ENCODE results near the gene KDM1A. TPM values are rescaled to one million over a fixed set of nuclear protein-coding genes. Genes with fewer than 3 reads are reported as not detected.

The KDM1A gene
- total RNA-seq, 4 donors from 2014 or later, result 45.5 to 49.2 (median 47.5) TPM

GRCh38 chr1:23118957-23119792 is 99.9 kb downstream of the KDM1A start:
- 61% methylated on average over 8 of the region's 8 CpGs for WGBS

GRCh38 chr1:23120383-23120782 is 101.1 kb downstream of the KDM1A start:
- Histone ChIP-seq H3K4me1 (peaks cover 44% of the 10 kb centered on the region), H3K9me3 (no peaks in the 10 kb centered on the region), H3K27me3 (no peaks in the 10 kb centered on the region), H3K27ac (no peak overlapping the region), H3K4me3 (no peak overlapping the region), H3K36me3 (no peaks in the 10 kb centered on the region)
- no peak for TF ChIP-seq POLR2A (IDR thresholded peaks at IDR 0.05)
- no peak for TF ChIP-seq EP300 (IDR thresholded peaks at IDR 0.05)
- TF ChIP-seq POLR2AphosphoS5 (IDR thresholded peaks at IDR 0.05), result no peak
- TF ChIP-seq CTCF (IDR thresholded peaks at IDR 0.05), result no peak
- no peak for DNase-seq (ENCODE audit: low spot score in 2 of 2)
- WGBS, result 96% methylated on average over 3 of the region's 3 CpGs

More at GRCh38 chr1:23118957-23119792, 99.9 kb downstream of the KDM1A start:
- no peaks in the 10 kb centered on the region for H3K36me3 ChIP-seq
- no peak overlapping the region for H3K4me3 ChIP-seq
- H3K27ac ChIP-seq, result peak overlapping the region; percentile 37
- TF ChIP-seq POLR2AphosphoS5 (IDR thresholded peaks at IDR 0.05) (no peak), CTCF (IDR thresholded peaks at IDR 0.05) (no peak), EP300 (IDR thresholded peaks at IDR 0.05) (no peak), POLR2A (IDR thresholded peaks at IDR 0.05) (no peak)
- H3K4me1 ChIP-seq, result peaks cover 56% of the 10 kb centered on the region
- H3K27me3 ChIP-seq, result no peaks in the 10 kb centered on the region
- DNase-seq (ENCODE audit: low spot score in 2 of 2), result no peak
- no peaks in the 10 kb centered on the region for H3K9me3 ChIP-seq

- TF ChIP-seq CTCF (IDR thresholded peaks at IDR 0.05) (no peak), POLR2A (IDR thresholded peaks at IDR 0.05) (no peak), POLR2AphosphoS5 (IDR thresholded peaks at IDR 0.05) (no peak), EP300 (IDR thresholded peaks at IDR 0.05) (no peak)
- H3K4me1 ChIP-seq, result peaks cover 54% of the 10 kb centered on the region
- DNase-seq (ENCODE audit: low spot score in 2 of 2), result no peak
- H3K27me3 ChIP-seq, result no peaks in the 10 kb centered on the region
- H3K9me3 ChIP-seq, result no peaks in the 10 kb centered on the region
- H3K4me3 ChIP-seq, result no peak overlapping the region
- WGBS, result 8% methylated on average over 4 of the region's 4 CpGs
- peak overlapping the region; percentile 20 for H3K27ac ChIP-seq
- H3K36me3 ChIP-seq, result no peaks in the 10 kb centered on the region
These were observed 102.9 kb downstream of the KDM1A start for GRCh38 chr1:23122023-23122748.

- WGBS, result 36% methylated on average over 4 of the region's 4 CpGs
- H3K4me3 ChIP-seq, result no peak overlapping the region
- H3K4me1 ChIP-seq, result peaks cover 58% of the 10 kb centered on the region
- TF ChIP-seq POLR2A (IDR thresholded peaks at IDR 0.05) (no peak), CTCF (IDR thresholded peaks at IDR 0.05) (no peak), POLR2AphosphoS5 (IDR thresholded peaks at IDR 0.05) (no peak), EP300 (IDR thresholded peaks at IDR 0.05) (no peak)
- DNase-seq (ENCODE audit: low spot score in 2 of 2), result no peak
- H3K27ac ChIP-seq, result peak overlapping the region; percentile 20
- no peaks in the 10 kb centered on the region for H3K9me3 ChIP-seq
- no peaks in the 10 kb centered on the region for H3K27me3 ChIP-seq
- no peaks in the 10 kb centered on the region for H3K36me3 ChIP-seq
These were observed 103.5 kb downstream of the KDM1A start for GRCh38 chr1:23122796-23123195.

GRCh38 chr1:23123528-23123927 is 104.3 kb downstream of the KDM1A start:
- Histone ChIP-seq H3K27ac (no peak overlapping the region), H3K36me3 (no peaks in the 10 kb centered on the region), H3K9me3 (no peaks in the 10 kb centered on the region), H3K4me3 (no peak overlapping the region), H3K27me3 (no peaks in the 10 kb centered on the region), H3K4me1 (peaks cover 58% of the 10 kb centered on the region)
- TF ChIP-seq CTCF (IDR thresholded peaks at IDR 0.05), result no peak
- TF ChIP-seq POLR2A (IDR thresholded peaks at IDR 0.05), result no peak
- no peak for TF ChIP-seq EP300 (IDR thresholded peaks at IDR 0.05)
- no peak for TF ChIP-seq POLR2AphosphoS5 (IDR thresholded peaks at IDR 0.05)
- DNase-seq (ENCODE audit: low spot score in 2 of 2), result no peak

All from suprapubic skin (tissue), 4 donors.